ENCODE results near the gene VANGL1. TPM values are rescaled to one million over a fixed set of nuclear protein-coding genes. Genes with fewer than 3 reads are reported as not detected.

The VANGL1 gene
- total RNA-seq, 1 donor from 2014 or later = 13.8 TPM

GRCh38 chr1:115604508-115604907 is 37.3 kb upstream of the VANGL1 start:
- no peak for TF ChIP-seq CTCF (IDR thresholded peaks at IDR 0.05; ENCODE audit: insufficient read depth, low read depth, low read length)
- TF ChIP-seq EZH2 (IDR thresholded peaks at IDR 0.05; ENCODE audit: insufficient read depth, low read length) = no peak
- Histone ChIP-seq H3K27ac (ENCODE audit: low read depth, low read length) (no peak overlapping the region), H3K27me3 (ENCODE audit: insufficient read depth, low read length) (peaks cover 4% of the 10 kb centered on the region), H3K36me3 (ENCODE audit: insufficient read depth, low read length) (no peaks in the 10 kb centered on the region), H3K4me2 (ENCODE audit: low read length) (no peak overlapping the region), H3K4me3 (ENCODE audit: insufficient read depth, low read depth, low read length) (no peak overlapping the region), H3K9me3 (ENCODE audit: insufficient read depth, low read depth, low read length) (no peaks in the 10 kb centered on the region), H2AFZ (ENCODE audit: low read depth, low read length) (no peak overlapping the region), H3K4me1 (ENCODE audit: insufficient read depth, low read length) (no peaks in the 10 kb centered on the region), H3K79me2 (ENCODE audit: insufficient read depth, low read length) (no peaks in the 10 kb centered on the region), H3K9ac (ENCODE audit: low read length) (no peak overlapping the region), H4K20me1 (ENCODE audit: insufficient read depth, low read length) (no peaks in the 10 kb centered on the region)
- H3K27me3 Mint-ChIP-seq (ENCODE audit: low read depth, unreplicated experiment) = no peaks in the 10 kb centered on the region
- no peak overlapping the region for H3K27ac Mint-ChIP-seq (ENCODE audit: unreplicated experiment)
- DNase-seq (ENCODE audit: low read depth) (no peak), FAIRE-seq (no peak)
- no peak overlapping the region for H3K4me3 Mint-ChIP-seq (ENCODE audit: unreplicated experiment)
- no peaks in the 10 kb centered on the region for H3K36me3 Mint-ChIP-seq (ENCODE audit: low read depth, unreplicated experiment)
- no peaks in the 10 kb centered on the region for H3K9me3 Mint-ChIP-seq (ENCODE audit: unreplicated experiment)
- H3K4me1 Mint-ChIP-seq (ENCODE audit: low read depth, unreplicated experiment) = peaks cover 3% of the 10 kb centered on the region

GRCh38 chr1:115606305-115606704 is 35.5 kb upstream of the VANGL1 start:
- no peak overlapping the region for H3K4me3 Mint-ChIP-seq (ENCODE audit: unreplicated experiment)
- no peaks in the 10 kb centered on the region for H4K20me1 ChIP-seq (ENCODE audit: insufficient read depth, low read length)
- H3K9ac ChIP-seq (ENCODE audit: low read length) = no peak overlapping the region
- no peaks in the 10 kb centered on the region for H3K36me3 ChIP-seq (ENCODE audit: insufficient read depth, low read length)
- no peak overlapping the region for H3K4me2 ChIP-seq (ENCODE audit: low read length)
- H3K4me1 Mint-ChIP-seq (ENCODE audit: low read depth, unreplicated experiment) = peaks cover 3% of the 10 kb centered on the region
- no peaks in the 10 kb centered on the region for H3K4me1 ChIP-seq (ENCODE audit: insufficient read depth, low read length)
- FAIRE-seq (no peak), DNase-seq (ENCODE audit: low read depth) (no peak)
- H3K27ac Mint-ChIP-seq (ENCODE audit: unreplicated experiment) = no peak overlapping the region
- H3K27ac ChIP-seq (ENCODE audit: low read depth, low read length) = no peak overlapping the region
- no peaks in the 10 kb centered on the region for H3K9me3 ChIP-seq (ENCODE audit: insufficient read depth, low read depth, low read length)
- no peaks in the 10 kb centered on the region for H3K79me2 ChIP-seq (ENCODE audit: insufficient read depth, low read length)
- no peak overlapping the region for H2AFZ ChIP-seq (ENCODE audit: low read depth, low read length)
- no peaks in the 10 kb centered on the region for H3K36me3 Mint-ChIP-seq (ENCODE audit: low read depth, unreplicated experiment)
- no peak overlapping the region for H3K4me3 ChIP-seq (ENCODE audit: insufficient read depth, low read depth, low read length)
- H3K9me3 Mint-ChIP-seq (ENCODE audit: unreplicated experiment) = peaks cover 2% of the 10 kb centered on the region
- peaks cover 4% of the 10 kb centered on the region for H3K27me3 ChIP-seq (ENCODE audit: insufficient read depth, low read length)
- TF ChIP-seq CTCF (IDR thresholded peaks at IDR 0.05; ENCODE audit: insufficient read depth, low read depth, low read length) = no peak
- no peak for TF ChIP-seq EZH2 (IDR thresholded peaks at IDR 0.05; ENCODE audit: insufficient read depth, low read length)
- H3K27me3 Mint-ChIP-seq (ENCODE audit: low read depth, unreplicated experiment) = no peaks in the 10 kb centered on the region

- Histone ChIP-seq H3K79me2 (ENCODE audit: insufficient read depth, low read length) (no peaks in the 10 kb centered on the region), H3K27ac (ENCODE audit: low read depth, low read length) (no peak overlapping the region), H3K4me2 (ENCODE audit: low read length) (no peak overlapping the region), H3K4me3 (ENCODE audit: insufficient read depth, low read depth, low read length) (no peak overlapping the region), H3K36me3 (ENCODE audit: insufficient read depth, low read length) (no peaks in the 10 kb centered on the region), H4K20me1 (ENCODE audit: insufficient read depth, low read length) (no peaks in the 10 kb centered on the region), H2AFZ (ENCODE audit: low read depth, low read length) (no peak overlapping the region), H3K9ac (ENCODE audit: low read length) (no peak overlapping the region), H3K4me1 (ENCODE audit: insufficient read depth, low read length) (no peaks in the 10 kb centered on the region), H3K27me3 (ENCODE audit: insufficient read depth, low read length) (peaks cover 6% of the 10 kb centered on the region), H3K9me3 (ENCODE audit: insufficient read depth, low read depth, low read length) (no peaks in the 10 kb centered on the region)
- Mint-ChIP-seq H3K27me3 (ENCODE audit: low read depth, unreplicated experiment) (peaks cover 3% of the 10 kb centered on the region), H3K27ac (ENCODE audit: unreplicated experiment) (no peak overlapping the region), H3K36me3 (ENCODE audit: low read depth, unreplicated experiment) (no peaks in the 10 kb centered on the region), H3K9me3 (ENCODE audit: unreplicated experiment) (peaks cover 11% of the 10 kb centered on the region), H3K4me3 (ENCODE audit: unreplicated experiment) (no peak overlapping the region), H3K4me1 (ENCODE audit: low read depth, unreplicated experiment) (peaks cover 3% of the 10 kb centered on the region)
- DNase-seq (ENCODE audit: low read depth) = no peak
- no peak for TF ChIP-seq CTCF (IDR thresholded peaks at IDR 0.05; ENCODE audit: insufficient read depth, low read depth, low read length)
- TF ChIP-seq EZH2 (IDR thresholded peaks at IDR 0.05; ENCODE audit: insufficient read depth, low read length) = no peak
- no peak for FAIRE-seq
Observed at GRCh38 chr1:115609021-115609420, 32.7 kb upstream of the VANGL1 start.
